Activated naive CD8-positive, alpha-beta T cell (primary cell): ENCODE measurements around the gene SPATA6L.
"Not testable (repeated sequence)": the region's sequence is repeated elsewhere in the genome, so short reads cannot be mapped to it uniquely, and the experiment has no call there.

Experiments
- H3K27ac Mint-ChIP-seq: one replicate; pipeline ENCODE4 v1.8.0; 2021; ENCODE audit warnings: mixed read lengths
- H3K27me3 Mint-ChIP-seq: one replicate; pipeline ENCODE4 v1.8.0; 2021; ENCODE audit warnings: mixed read lengths
- H3K36me3 Mint-ChIP-seq: one replicate; pipeline ENCODE4 v1.8.0; 2021; ENCODE audit warnings: mixed read lengths
- H3K4me1 Mint-ChIP-seq: one replicate; pipeline ENCODE4 v1.8.0; 2021; ENCODE audit warnings: low read depth, mixed read lengths
- H3K4me3 Mint-ChIP-seq: one replicate; pipeline ENCODE4 v1.8.0; 2021; ENCODE audit warnings: mild to moderate bottlenecking, mixed read lengths
- H3K9me3 Mint-ChIP-seq: one replicate; pipeline ENCODE4 v1.8.0; 2021; ENCODE audit warnings: low read depth, mixed read lengths

SPATA6L gene

DNA sequence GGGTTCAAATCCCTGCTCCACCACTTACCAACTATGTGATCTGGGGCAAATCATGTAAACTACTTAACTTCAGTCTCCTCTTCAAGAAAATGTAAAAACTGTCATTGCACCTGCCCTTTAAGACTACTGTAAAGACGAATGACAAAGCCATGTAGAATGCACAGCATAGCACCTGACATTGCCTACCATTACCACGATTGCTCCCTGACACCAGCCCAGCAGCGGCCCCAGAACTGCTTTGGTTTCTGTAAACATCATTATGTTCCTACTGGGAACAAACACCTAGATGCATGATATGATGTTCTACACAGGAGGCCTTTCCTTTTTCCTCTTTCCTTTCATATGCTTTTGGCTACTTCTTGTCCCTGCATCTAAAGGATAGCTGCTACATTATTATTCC lies 27.3 kb downstream of the SPATA6L start:
- H3K27ac Mint-ChIP-seq, result no peak overlapping the region
- peaks cover 6% of the 10 kb centered on the region for H3K36me3 Mint-ChIP-seq
- H3K9me3 Mint-ChIP-seq, result no peaks in the 10 kb centered on the region
- H3K4me3 Mint-ChIP-seq, result no peak overlapping the region
- peaks cover 9% of the 10 kb centered on the region for H3K4me1 Mint-ChIP-seq
- no peaks in the 10 kb centered on the region for H3K27me3 Mint-ChIP-seq

DNA sequence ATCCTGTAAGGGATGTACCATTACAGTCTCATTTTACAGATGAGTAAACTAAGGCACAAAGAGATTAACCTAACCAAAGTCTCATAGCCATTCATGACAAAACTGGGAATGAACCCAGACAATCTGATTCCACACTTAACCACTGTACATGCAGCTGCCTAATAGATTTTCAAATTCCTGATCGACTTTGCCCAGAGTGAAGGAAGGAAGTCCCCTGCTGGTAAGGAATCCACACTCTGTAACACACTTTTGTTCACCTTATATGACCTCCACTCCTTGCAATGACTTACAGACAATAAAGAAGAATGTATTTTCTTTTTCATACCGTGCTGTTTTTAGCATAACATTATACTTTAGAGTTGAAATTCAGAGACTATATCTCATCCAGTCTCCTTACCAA lies 35.4 kb downstream of the SPATA6L start:
- Mint-ChIP-seq H3K27ac (no peak overlapping the region), H3K4me3 (no peak overlapping the region)

DNA sequence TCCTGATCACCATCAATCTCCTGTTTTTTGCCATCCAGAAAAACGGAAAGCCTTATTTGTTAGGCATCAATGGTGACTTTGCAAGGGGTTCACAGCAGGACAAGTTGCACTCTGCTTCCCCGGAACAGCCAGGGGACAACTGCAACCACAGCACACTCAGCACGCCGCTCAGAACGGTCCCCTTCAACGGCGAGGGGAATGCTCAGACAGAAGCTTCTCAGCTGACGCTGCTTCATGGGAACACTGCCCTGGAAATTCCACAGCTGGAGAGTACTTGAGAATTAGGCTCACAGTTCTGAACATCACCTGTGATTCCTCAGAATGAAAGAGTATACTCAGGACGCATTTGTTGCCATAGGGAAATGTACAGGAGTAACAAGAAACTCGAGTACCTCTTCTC lies 44.3 kb downstream of the SPATA6L start:
- H3K27me3 Mint-ChIP-seq, result no peaks in the 10 kb centered on the region
- no peak overlapping the region for H3K27ac Mint-ChIP-seq
- no peaks in the 10 kb centered on the region for H3K9me3 Mint-ChIP-seq
- peaks cover 18% of the 10 kb centered on the region for H3K4me1 Mint-ChIP-seq
- no peak overlapping the region for H3K4me3 Mint-ChIP-seq
- H3K36me3 Mint-ChIP-seq, result peaks cover 3% of the 10 kb centered on the region

More for the DNA sequence above, 35.4 kb downstream of the SPATA6L start:
- Mint-ChIP-seq H3K27me3 (no peaks in the 10 kb centered on the region), H3K36me3 (peaks cover 8% of the 10 kb centered on the region), H3K9me3 (no peaks in the 10 kb centered on the region), H3K4me1 (peaks cover 2% of the 10 kb centered on the region)

DNA sequence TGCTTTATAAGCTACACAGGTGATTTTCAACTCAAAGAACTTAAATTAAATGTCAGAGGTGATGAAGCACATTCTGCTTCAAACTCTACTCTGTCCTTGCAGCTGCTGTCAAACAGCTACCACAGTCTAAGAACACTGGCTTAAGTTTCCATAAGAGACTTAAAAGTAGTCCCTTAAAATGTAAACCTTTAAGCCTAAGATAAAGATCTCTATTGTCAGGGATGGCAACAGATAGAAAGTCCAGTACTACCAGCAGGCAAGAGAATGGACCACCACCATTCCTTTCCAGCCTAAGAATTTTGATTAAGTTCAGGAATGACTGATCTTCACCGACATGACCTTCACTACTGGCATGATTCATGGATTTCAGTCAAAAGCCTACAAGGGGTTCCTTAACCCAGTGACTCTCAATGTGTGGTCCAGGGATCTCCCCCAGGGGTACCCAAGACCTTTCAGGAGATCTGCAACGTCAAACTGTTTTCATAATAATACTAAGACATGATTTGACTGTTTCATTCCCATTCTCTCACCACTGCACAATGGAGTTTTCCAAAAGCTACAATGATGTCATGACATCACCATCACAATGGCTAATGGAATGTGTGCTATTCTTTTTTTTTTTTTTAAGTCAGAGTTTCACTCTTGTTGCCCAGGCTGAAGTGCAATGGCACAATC lies 45.3 kb downstream of the SPATA6L start:
- no peak overlapping the region for H3K27ac Mint-ChIP-seq
- peaks cover 3% of the 10 kb centered on the region for H3K36me3 Mint-ChIP-seq
- no peaks in the 10 kb centered on the region for H3K27me3 Mint-ChIP-seq
- H3K9me3 Mint-ChIP-seq, result no peaks in the 10 kb centered on the region
- H3K4me1 Mint-ChIP-seq, result peaks cover 18% of the 10 kb centered on the region
- H3K4me3 Mint-ChIP-seq, result no peak overlapping the region

DNA sequence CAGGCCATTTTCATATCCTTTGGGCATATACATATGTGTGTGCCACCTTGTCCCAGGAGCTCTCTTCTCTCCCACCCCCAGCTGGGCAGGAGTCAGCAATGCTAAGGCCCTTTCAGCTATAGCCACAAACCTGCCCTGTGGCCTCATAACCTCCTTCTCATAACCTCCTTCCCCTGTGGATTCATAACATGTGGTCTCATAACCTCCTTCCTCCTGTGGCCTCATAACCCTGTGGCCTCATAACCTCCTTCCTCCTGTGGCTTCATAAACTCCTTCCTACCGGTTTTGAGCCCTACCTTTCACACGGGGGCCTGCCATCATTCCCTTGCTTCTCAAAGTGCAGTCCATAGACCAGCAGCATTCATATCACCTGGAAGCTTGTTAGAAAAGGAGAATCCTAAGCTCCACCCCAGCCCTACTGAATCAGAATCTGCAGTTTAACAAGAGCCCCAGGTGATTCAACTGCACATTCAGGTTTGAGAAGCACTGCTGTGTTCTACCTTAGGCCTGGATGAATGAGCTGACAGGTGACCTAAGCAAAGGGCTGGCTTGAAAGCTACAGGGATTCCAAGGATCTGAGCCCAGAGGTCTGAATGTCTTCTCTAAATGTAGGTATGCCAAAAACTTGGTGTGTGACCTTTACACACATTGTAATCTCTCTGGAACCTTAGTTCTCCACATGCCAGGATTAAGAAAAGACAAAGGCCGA lies 46.1 kb downstream of the SPATA6L start:
- peaks cover 23% of the 10 kb centered on the region for H3K4me1 Mint-ChIP-seq
- H3K27ac Mint-ChIP-seq, result no peak overlapping the region
- peaks cover 3% of the 10 kb centered on the region for H3K36me3 Mint-ChIP-seq
- no peaks in the 10 kb centered on the region for H3K9me3 Mint-ChIP-seq
- peak overlapping the region; percentile 10 for H3K4me3 Mint-ChIP-seq
- H3K27me3 Mint-ChIP-seq, result no peaks in the 10 kb centered on the region

DNA sequence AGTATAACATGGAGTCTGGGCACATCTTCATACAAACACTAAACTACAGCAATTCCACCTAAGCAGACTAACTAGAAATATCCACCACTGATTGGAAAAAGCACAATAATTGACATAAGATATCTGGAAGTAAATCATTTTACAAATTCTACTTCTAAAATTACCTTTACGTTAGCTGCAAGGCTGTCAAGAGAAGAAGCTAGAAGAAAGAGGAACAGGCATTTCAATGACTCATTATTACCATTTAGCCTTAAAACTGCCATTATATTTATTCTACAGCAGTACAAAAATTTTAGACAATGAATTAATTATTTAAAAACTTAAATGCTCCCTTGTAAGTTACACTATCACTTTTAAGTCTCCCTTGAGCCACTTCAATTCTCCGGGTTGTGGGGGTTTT lies 47.6 kb downstream of the SPATA6L start:
- H3K4me3 Mint-ChIP-seq, result no peak overlapping the region
- H3K4me1 Mint-ChIP-seq, result peaks cover 27% of the 10 kb centered on the region
- no peak overlapping the region for H3K27ac Mint-ChIP-seq
- no peaks in the 10 kb centered on the region for H3K9me3 Mint-ChIP-seq
- peaks cover 3% of the 10 kb centered on the region for H3K36me3 Mint-ChIP-seq
- H3K27me3 Mint-ChIP-seq, result no peaks in the 10 kb centered on the region

DNA sequence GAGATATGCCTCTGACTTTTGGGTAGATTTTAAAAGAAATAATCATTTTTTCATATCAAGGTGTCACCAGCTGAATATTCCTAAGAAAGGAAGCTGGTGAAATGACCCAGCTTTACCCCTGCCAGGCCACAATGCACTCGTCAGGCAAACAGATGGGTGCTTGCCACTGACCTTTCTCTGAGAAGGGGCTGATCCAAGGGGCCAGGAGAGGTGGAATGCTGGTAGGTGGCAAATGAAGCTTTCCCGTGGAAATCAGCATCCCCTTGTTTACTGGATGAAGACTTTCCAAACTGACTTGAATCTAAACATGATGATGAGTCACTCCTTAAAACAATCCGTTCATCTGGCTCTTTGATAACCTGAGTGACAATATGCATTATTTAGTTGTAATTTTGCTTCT lies 48.5 kb downstream of the SPATA6L start:
- no peak overlapping the region for H3K4me3 Mint-ChIP-seq
- H3K27ac Mint-ChIP-seq, result no peak overlapping the region
- no peaks in the 10 kb centered on the region for H3K9me3 Mint-ChIP-seq
- peaks cover 27% of the 10 kb centered on the region for H3K4me1 Mint-ChIP-seq
- H3K36me3 Mint-ChIP-seq, result peaks cover 3% of the 10 kb centered on the region
- no peaks in the 10 kb centered on the region for H3K27me3 Mint-ChIP-seq

DNA sequence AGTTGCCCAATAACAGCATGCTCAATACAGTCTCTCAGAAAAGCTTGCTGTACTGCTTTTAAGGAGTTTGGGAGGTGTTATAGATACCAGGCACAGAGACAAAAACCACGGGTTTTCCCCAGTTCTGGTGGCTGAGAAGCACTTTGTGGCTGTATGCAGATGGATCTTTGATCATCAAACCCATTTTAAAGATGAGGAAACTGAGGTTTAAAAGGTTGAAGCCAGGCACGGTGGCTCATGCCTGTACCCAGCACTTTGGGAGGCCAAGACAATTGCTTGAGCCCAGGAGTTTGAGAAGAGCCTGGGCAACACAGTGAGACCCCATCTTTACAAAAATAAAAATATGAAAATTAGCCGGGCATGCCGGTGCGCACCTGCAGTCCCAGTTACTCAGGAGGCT lies 50.5 kb downstream of the SPATA6L start:
- Mint-ChIP-seq H3K9me3 (peaks cover 5% of the 10 kb centered on the region), H3K36me3 (peaks cover 7% of the 10 kb centered on the region), H3K27ac (no peak overlapping the region), H3K4me3 (no peak overlapping the region), H3K27me3 (no peaks in the 10 kb centered on the region), H3K4me1 (peaks cover 24% of the 10 kb centered on the region)

DNA sequence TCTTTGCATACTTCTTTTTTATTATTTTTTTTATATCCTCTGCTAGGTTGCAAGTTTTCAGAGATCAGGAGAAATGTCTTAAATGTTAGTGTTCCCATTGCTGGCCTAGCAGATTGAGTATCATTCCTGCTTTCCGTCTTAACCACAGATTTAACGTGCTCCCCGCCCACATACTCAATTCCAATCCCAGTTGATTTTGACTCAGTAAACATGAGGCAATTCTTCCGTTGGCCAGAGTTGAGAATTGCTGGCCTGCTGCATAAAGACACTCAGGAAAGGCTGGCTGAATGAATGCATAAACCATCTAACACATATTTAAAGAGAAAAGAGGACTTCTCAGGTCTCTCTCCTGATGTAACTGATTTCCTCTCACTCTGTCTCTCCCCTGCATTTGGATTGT lies 51.0 kb downstream of the SPATA6L start:
- peaks cover 5% of the 10 kb centered on the region for H3K9me3 Mint-ChIP-seq

DNA sequence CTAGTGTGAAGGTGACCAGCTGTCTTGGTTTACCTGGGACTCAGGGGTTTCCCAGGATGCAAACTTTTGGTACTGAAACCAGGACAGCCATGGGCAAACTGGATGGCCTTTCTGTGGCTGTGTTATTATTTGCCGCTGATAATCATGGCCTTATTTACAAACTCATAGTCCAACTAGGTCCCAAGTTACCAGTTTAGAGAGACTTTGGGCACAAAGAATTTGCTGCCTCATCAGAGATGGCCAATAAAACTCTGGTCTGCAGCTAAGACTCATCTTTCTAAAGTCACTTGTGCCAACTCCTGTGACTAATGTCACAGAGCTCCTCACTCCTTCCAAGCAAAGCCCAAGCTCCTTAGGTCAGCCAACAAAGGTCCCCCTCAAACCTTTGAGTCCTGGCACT lies 51.7 kb downstream of the SPATA6L start:
- no peak overlapping the region for H3K27ac Mint-ChIP-seq
- H3K4me3 Mint-ChIP-seq, result no peak overlapping the region
- peaks cover 7% of the 10 kb centered on the region for H3K36me3 Mint-ChIP-seq
- H3K4me1 Mint-ChIP-seq, result peaks cover 13% of the 10 kb centered on the region
- no peaks in the 10 kb centered on the region for H3K27me3 Mint-ChIP-seq
- peaks cover 5% of the 10 kb centered on the region for H3K9me3 Mint-ChIP-seq

More for the DNA sequence above, 51.0 kb downstream of the SPATA6L start:
- H3K36me3 Mint-ChIP-seq, result peaks cover 7% of the 10 kb centered on the region
- H3K27me3 Mint-ChIP-seq, result no peaks in the 10 kb centered on the region
- no peak overlapping the region for H3K27ac Mint-ChIP-seq
- peaks cover 19% of the 10 kb centered on the region for H3K4me1 Mint-ChIP-seq
- no peak overlapping the region for H3K4me3 Mint-ChIP-seq

DNA sequence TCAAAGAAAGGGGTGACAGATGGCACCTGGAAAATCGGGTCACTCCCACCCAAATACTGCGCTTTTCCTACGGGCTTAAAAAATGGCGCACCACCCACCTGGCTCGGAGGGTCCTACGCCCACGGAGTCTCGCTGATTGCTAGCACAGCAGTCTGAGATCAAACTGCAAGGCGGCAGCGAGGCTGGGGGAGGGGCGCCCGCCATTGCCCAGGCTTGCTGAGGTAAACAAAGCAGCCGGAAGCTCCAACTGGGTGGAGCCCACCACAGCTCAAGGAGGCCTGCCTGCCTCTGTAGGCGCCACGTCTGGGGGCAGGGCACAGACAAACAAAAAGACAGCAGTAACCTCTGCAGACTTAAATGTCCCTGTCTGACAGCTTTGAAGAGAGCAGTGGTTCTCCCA lies 60.2 kb downstream of the SPATA6L start:
- not testable (repeated sequence) for H3K36me3 Mint-ChIP-seq, H3K27me3 Mint-ChIP-seq, H3K4me3 Mint-ChIP-seq, H3K9me3 Mint-ChIP-seq, H3K27ac Mint-ChIP-seq
- peaks cover 14% of the 10 kb centered on the region for H3K4me1 Mint-ChIP-seq

DNA sequence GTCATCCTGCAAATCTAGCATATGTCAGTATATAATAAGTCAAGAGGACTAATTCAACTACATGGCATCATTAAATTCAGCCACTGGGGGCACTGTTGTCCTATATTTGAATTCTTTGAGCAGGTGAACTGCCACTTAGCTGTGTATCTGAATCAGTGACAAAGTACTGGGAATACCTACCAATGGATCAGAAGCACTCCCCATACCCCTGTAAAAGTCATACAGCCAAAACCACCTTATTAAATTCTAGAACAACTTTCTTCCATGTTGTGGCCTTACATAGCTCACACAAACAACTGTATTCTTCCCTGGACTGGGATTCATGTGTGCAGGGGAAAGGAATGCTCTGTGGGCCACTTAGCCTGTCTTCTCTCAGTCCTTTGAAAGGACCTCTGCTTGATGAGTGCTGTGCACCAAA lies 61.6 kb downstream of the SPATA6L start:
- H3K9me3 Mint-ChIP-seq, result no peaks in the 10 kb centered on the region
- no peaks in the 10 kb centered on the region for H3K36me3 Mint-ChIP-seq
- no peak overlapping the region for H3K27ac Mint-ChIP-seq
- H3K4me3 Mint-ChIP-seq, result no peak overlapping the region
- H3K27me3 Mint-ChIP-seq, result no peaks in the 10 kb centered on the region
- H3K4me1 Mint-ChIP-seq, result peaks cover 26% of the 10 kb centered on the region

DNA sequence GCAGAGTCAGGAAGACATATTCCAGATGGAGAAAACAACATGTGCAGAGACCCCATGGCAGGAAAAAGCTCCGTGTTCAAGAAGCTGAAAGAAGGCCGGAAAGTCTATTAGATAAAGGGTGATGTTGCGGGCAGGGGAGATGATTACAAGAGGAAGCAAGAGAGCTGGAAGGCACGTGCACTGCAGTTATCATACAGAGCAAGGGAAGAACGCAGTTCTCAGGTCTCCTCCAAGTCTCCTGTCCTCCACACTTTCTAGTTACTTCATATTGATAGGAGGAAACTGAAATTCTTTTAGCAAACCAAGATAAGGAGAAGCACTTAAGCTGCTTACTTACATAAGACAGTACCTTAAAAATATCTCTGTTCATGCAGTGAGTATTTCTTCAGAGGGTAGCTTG lies 62.5 kb downstream of the SPATA6L start:
- Mint-ChIP-seq H3K4me1 (peaks cover 27% of the 10 kb centered on the region), H3K36me3 (no peaks in the 10 kb centered on the region), H3K9me3 (no peaks in the 10 kb centered on the region), H3K27me3 (no peaks in the 10 kb centered on the region), H3K4me3 (no peak overlapping the region), H3K27ac (no peak overlapping the region)

DNA sequence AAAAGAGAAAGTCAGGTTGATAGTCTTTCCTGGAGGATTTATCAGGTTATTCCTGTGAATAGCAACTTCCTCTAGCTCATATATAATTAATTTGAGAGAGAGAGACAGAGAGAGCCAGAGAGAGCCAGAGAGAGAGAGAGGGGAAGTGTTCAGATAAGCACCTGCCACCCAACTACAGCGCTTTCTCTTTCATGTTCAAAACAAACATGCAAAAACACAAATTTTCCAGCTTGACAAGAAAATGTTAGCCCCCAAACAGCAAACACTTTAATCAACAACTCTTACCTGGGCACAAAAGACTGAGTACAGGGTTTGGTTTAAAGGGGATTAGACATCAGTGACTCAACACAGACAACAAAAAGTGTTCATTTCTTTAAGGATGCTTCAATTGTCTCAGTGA lies 65.9 kb downstream of the SPATA6L start:
- Mint-ChIP-seq H3K4me1 (peaks cover 53% of the 10 kb centered on the region), H3K27ac (peak overlapping the region; percentile 58), H3K4me3 (no peak overlapping the region), H3K27me3 (no peaks in the 10 kb centered on the region), H3K9me3 (no peaks in the 10 kb centered on the region), H3K36me3 (no peaks in the 10 kb centered on the region)

DNA sequence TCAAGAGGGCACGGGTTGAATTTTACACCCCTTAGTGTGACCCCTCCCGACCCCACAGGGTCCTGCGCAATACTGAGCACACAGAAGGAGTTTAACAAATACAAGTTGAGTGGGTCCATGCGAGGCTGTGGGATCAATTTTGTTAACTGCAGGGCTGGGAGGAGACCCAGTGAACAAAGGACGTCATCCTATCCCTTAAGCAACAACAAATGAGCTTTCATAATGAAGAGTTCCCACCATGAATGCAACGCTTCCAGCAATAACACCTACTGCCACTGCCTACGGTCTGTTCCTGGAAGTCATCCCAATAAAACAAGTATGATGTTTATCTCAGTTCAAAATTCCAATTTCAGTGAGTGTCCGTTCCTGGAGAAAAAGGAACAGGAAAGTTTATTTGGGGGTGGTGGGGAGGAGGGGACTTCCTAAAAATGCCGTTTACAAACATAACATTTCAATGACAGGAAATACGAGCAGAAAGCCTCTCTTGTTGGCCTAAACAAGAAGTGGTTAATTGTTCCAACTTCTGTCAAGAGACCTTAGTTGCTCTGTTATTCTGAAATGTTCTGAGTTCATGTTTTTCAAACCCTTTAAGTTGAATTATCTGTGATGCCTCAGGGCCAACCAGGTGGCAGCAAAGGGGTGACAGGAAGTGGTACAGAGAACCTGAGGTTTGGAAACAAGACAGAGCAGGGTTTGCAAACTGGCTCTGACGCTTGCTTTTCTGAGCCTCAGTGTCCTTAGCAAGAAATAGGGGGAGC lies 69.9 kb downstream of the SPATA6L start:
- peak overlapping the region; percentile 85 for H3K27ac Mint-ChIP-seq
- no peaks in the 10 kb centered on the region for H3K36me3 Mint-ChIP-seq
- H3K27me3 Mint-ChIP-seq, result no peaks in the 10 kb centered on the region
- H3K9me3 Mint-ChIP-seq, result no peaks in the 10 kb centered on the region
- peak overlapping the region; percentile 67 for H3K4me3 Mint-ChIP-seq
- peaks cover 53% of the 10 kb centered on the region for H3K4me1 Mint-ChIP-seq
